Endothelial cell of umbilical vein (primary cell): ENCODE results near the gene HGFAC. TPM values are rescaled to one million over a fixed set of nuclear protein-coding genes. Genes with fewer than 3 reads are reported as not detected.

ENCODE experiments used
- BruUV-seq: library from RNA; stranded (reverse); fragments of 400-500 nt; replicated peaks from 2 replicates; lab custom pipeline; 2021; lab: Mats Ljungman, UMichigan
- CTCF ChIA-PET: fragments of 300-600, 350-600 bp; sonication (Branson Sonifier 250); formaldehyde crosslinking; loops from one replicate; lab custom pipeline; 2021; ENCODE audit warnings: antibody characterized with exemption, inconsistent platforms; lab: Charles Lee
- POLR2A ChIA-PET: fragments of 300-600, 350-600 bp; sonication (Branson Sonifier 250); formaldehyde crosslinking; loops from one replicate; lab custom pipeline; 2021; ENCODE audit warnings: antibody characterized with exemption, inconsistent platforms; lab: Charles Lee
- DNase-seq: peaks from one replicate; pipeline ENCODE4 v3.0.0-alpha.2; 2011; ENCODE audit warnings: low read depth, low spot score
- FAIRE-seq: peaks from 2 replicates; lab custom pipeline; 2011; peaks lifted over from hg19 to GRCh38; lab: Jason Lieb, UNC
- H2AFZ ChIP-seq: 2 replicates; pipeline ENCODE4 v1.6.0; 2012; ENCODE audit warnings: low read depth, low read length, control low read depth, inconsistent platforms
- H3K27ac ChIP-seq: 2 replicates; pipeline ENCODE4 v1.5.1; 2011; ENCODE audit warnings: low read depth, mild to moderate bottlenecking, control low read depth, low read length, moderate library complexity; ENCODE audit not compliant: insufficient read depth
- H3K27me3 ChIP-seq, 2 experiments: 2 replicates each; pipeline versions ENCODE4 v1.6.0 to v1.6.1; 2011; ENCODE audit warnings: low read length in 2 of 2, mixed read lengths in 1 of 2; ENCODE audit not compliant: control insufficient read depth in 2 of 2, insufficient read depth in 2 of 2
- H3K36me3 ChIP-seq, 2 experiments: 2 replicates in 1 of 2; 3 replicates in 1 of 2; pipeline ENCODE4 v1.5.1; 2011; ENCODE audit warnings: low read length in 2 of 2, mild to moderate bottlenecking in 1 of 2, moderate library complexity in 1 of 2; ENCODE audit not compliant: control insufficient read depth in 2 of 2, insufficient read depth in 2 of 2; ENCODE audit errors: extremely low read depth in 1 of 2
- H3K4me1 ChIP-seq: 3 replicates; pipeline ENCODE4 v1.5.1; 2011; ENCODE audit warnings: mild to moderate bottlenecking, low read length; ENCODE audit not compliant: control insufficient read depth, insufficient read depth; ENCODE audit errors: extremely low read depth
- H3K4me2 ChIP-seq: 2 replicates; pipeline ENCODE4 v1.6.1; 2011; ENCODE audit warnings: low read length, control low read depth, mixed read lengths; ENCODE audit not compliant: insufficient read depth
- H3K4me3 ChIP-seq, 3 experiments: fragments of 200-600 bp in 1 of 3; sonication (generic), shearing (Covaris generic) in 1 of 3; replicated peaks in 1 of 3; 2 replicates each; pipeline ENCODE4 v1.5.1; 2011 to 2016; ENCODE audit warnings: control low read depth in 3 of 3, low read length in 3 of 3, mild to moderate bottlenecking in 2 of 3, inconsistent platforms in 1 of 3, low read depth in 1 of 3, moderate library complexity in 1 of 3; ENCODE audit not compliant: insufficient read depth in 1 of 3
- H3K79me2 ChIP-seq: 2 replicates; pipeline ENCODE4 v1.6.0; 2012; ENCODE audit warnings: low read length, inconsistent platforms; ENCODE audit not compliant: control insufficient read depth, insufficient read depth
- H3K9ac ChIP-seq: replicated peaks from 2 replicates; pipeline ENCODE3; 2011; ENCODE audit warnings: low read length, control low read depth; ENCODE audit not compliant: insufficient read depth; ENCODE audit errors: extremely low read depth
- H3K9me1 ChIP-seq: replicated peaks from 3 replicates; pipeline ENCODE4 v1.6.0; 2011; ENCODE audit warnings: mild to moderate bottlenecking, low read length; ENCODE audit not compliant: control insufficient read depth, insufficient read depth; ENCODE audit errors: extremely low read depth
- H3K9me3 ChIP-seq: replicated peaks from 2 replicates; pipeline ENCODE4 v1.5.1; 2012; ENCODE audit warnings: low read length, inconsistent platforms; ENCODE audit not compliant: control insufficient read depth, insufficient read depth
- H4K20me1 ChIP-seq: replicated peaks from 2 replicates; pipeline ENCODE3; 2011; ENCODE audit warnings: mild to moderate bottlenecking, low read length; ENCODE audit not compliant: control insufficient read depth, insufficient read depth; ENCODE audit errors: extremely low read depth
- EZH2 ChIP-seq: IDR thresholded peaks from 2 replicates; pipeline ENCODE4 v1.6.1; 2012; ENCODE audit warnings: borderline replicate concordance, low read depth, mild to moderate bottlenecking, moderate library complexity, low read length, inconsistent platforms; ENCODE audit not compliant: severe bottlenecking
- FOS ChIP-seq: IDR thresholded peaks from 2 replicates; pipeline ENCODE4 v1.6.1; 2011; ENCODE audit warnings: mild to moderate bottlenecking, low read length, moderate library complexity, borderline replicate concordance; ENCODE audit not compliant: insufficient read depth
- GATA2 ChIP-seq: IDR thresholded peaks from 2 replicates; pipeline ENCODE4 v1.7.0; 2011; ENCODE audit warnings: low read depth, mild to moderate bottlenecking, moderate library complexity, mixed read lengths, low read length; ENCODE audit not compliant: insufficient read length, insufficient read depth
- JUN ChIP-seq: IDR thresholded peaks from 2 replicates; pipeline ENCODE4 v1.6.1; 2011; ENCODE audit warnings: borderline replicate concordance, low read depth; ENCODE audit not compliant: insufficient read length, insufficient read depth
- MYC ChIP-seq: IDR thresholded peaks from one replicate; pipeline ENCODE4 v1.6.1; 2011; ENCODE audit warnings: mild to moderate bottlenecking, low read depth, low read length
- POLR2A ChIP-seq: IDR thresholded peaks from 2 replicates; pipeline ENCODE4 v1.6.1; 2012; ENCODE audit warnings: low read depth, mild to moderate bottlenecking, control low read depth, low read length
- POLR2AphosphoS5 ChIP-seq: IDR thresholded peaks from 2 replicates; pipeline ENCODE4 v1.6.1; 2012; ENCODE audit warnings: low read depth, mild to moderate bottlenecking, control low read depth, low read length, moderate library complexity; ENCODE audit not compliant: insufficient read depth
- dilution Hi-C: fragments of 300-500 bp; cut with MboI; formaldehyde crosslinking; loops from one replicate; pipeline ENCODE4 v1.15.0; 2019; ENCODE audit warnings: low sequenced_read_pairs; ENCODE audit not compliant: extremely low pct_ligation_motif_present
- intact Hi-C: fragments of 100-400 bp; cut with micrococcal nuclease; formaldehyde crosslinking; loops from one replicate; pipeline ENCODE4 v1.10.0; 2022
- polyA plus RNA-seq, 4 experiments: library from polyadenylated mRNA; depleted of rRNA in 3 of 4; stranded (reverse) in 3 of 4; unstranded in 1 of 4; fragments of >200 nt; gene quantifications; 2 replicates each; pipeline versions ENCODE4 v1.2.1 to v1.2.3, GENCODE V29; 2011 to 2012; ENCODE audit warnings: missing spikeins in 1 of 4
- total RNA-seq: library from RNA; stranded (reverse); gene quantifications from 2 replicates; pipeline ENCODE4 v1.2.3, GENCODE V29; 2021
- TF ChIP-seq, protein P1 (sequence below): IDR thresholded peaks from 2 replicates; pipeline ENCODE4 v1.6.1; 2011; ENCODE audit not compliant: insufficient read depth, insufficient read length
- TF ChIP-seq, protein P2 (sequence below), 2 donors: IDR thresholded peaks; 1 replicate in 1 of 2; 2 replicates in 1 of 2; pipeline ENCODE4 v1.5.1; 2011; ENCODE audit warnings: low read length in 2 of 2, mild to moderate bottlenecking in 2 of 2, moderate library complexity in 2 of 2, control low read depth in 1 of 2, inconsistent platforms in 1 of 2, low read depth in 1 of 2; ENCODE audit not compliant: insufficient read depth in 1 of 2; ENCODE audit errors: extremely low read depth in 1 of 2

Gene HGFAC
- total and polyA plus RNA-seq, 2 donors (not counting 3 experiments of a cell fraction or from before 2014, with no cell fraction given): 0.36 to 0.49 TPM

DNA sequence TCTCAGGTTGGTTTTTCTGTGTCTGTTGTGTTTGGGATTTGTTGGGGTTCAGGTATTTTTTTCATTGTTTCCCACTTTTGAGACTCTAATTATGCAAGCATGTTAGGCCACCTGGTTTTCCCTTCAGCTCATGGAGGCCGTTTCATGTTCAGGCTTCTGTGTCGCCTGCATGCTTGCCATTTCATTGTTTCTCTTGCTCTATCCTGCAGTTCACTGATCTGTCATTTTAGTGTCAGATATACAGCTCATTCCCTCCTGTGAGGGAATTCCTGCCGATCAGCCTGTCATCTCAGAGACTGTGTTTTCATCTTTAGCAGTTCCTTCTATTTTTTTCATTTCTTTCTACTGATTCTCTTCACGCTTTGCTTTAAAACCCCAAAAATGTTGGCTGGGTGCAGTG, 49.4 kb upstream of the HGFAC start:
- no TSS peak for BruUV-seq
- H4K20me1 ChIP-seq: no peaks in the 10 kb centered on the region
- no peaks in the 10 kb centered on the region for H3K36me3 ChIP-seq
- no peak overlapping the region for H3K9ac ChIP-seq
- ChIA-PET POLR2A (no interaction called here), CTCF (interaction anchor here (1.1 to 2.0 kb wide), 3 partner anchors 13 to 46 kb away, joined by 3 to 10 read pairs (median 3); no protein-coding TSS in a partner anchor)
- H3K27me3 ChIP-seq: no peaks in the 10 kb centered on the region
- DNase-seq: no peak
- no peak overlapping the region for H3K4me3 ChIP-seq
- H3K9me3 ChIP-seq: no peaks in the 10 kb centered on the region
- no peak for FAIRE-seq
- no peak for TF ChIP-seq FOS
- no peak for TF ChIP-seq EZH2
- TF ChIP-seq MYC: no peak
- TF ChIP-seq, protein P1, sequence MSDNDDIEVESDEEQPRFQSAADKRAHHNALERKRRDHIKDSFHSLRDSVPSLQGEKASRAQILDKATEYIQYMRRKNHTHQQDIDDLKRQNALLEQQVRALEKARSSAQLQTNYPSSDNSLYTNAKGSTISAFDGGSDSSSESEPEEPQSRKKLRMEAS: no peak
- no peak for TF ChIP-seq POLR2AphosphoS5
- TF ChIP-seq, protein P2, sequence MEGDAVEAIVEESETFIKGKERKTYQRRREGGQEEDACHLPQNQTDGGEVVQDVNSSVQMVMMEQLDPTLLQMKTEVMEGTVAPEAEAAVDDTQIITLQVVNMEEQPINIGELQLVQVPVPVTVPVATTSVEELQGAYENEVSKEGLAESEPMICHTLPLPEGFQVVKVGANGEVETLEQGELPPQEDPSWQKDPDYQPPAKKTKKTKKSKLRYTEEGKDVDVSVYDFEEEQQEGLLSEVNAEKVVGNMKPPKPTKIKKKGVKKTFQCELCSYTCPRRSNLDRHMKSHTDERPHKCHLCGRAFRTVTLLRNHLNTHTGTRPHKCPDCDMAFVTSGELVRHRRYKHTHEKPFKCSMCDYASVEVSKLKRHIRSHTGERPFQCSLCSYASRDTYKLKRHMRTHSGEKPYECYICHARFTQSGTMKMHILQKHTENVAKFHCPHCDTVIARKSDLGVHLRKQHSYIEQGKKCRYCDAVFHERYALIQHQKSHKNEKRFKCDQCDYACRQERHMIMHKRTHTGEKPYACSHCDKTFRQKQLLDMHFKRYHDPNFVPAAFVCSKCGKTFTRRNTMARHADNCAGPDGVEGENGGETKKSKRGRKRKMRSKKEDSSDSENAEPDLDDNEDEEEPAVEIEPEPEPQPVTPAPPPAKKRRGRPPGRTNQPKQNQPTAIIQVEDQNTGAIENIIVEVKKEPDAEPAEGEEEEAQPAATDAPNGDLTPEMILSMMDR (IDR thresholded peaks at IDR 0.05; ENCODE audit: extremely low read depth in 1 of 2, insufficient read depth in 1 of 2, low read depth in 1 of 2, low read length in 2 of 2): no peak
- no peak for TF ChIP-seq JUN
- TF ChIP-seq GATA2: no peak
- TF ChIP-seq POLR2A: no peak
- no peak overlapping the region for H3K27ac ChIP-seq
- H3K4me1 ChIP-seq: peaks cover 19% of the 10 kb centered on the region
- dilution Hi-C loops: no loop called here
- intact Hi-C loops: no loop called here
- no peaks in the 10 kb centered on the region for H3K9me1 ChIP-seq
- H2AFZ ChIP-seq: no peak overlapping the region
- H3K79me2 ChIP-seq: no peaks in the 10 kb centered on the region
- no peak overlapping the region for H3K4me2 ChIP-seq
